DMS53 treated with DMSO at 0.1 percent for 48 hours (cell line): ENCODE data around the gene FAM184A.

Experiments used
- DNase-seq: peaks from one replicate; lab custom pipeline; 2025; ENCODE audit not compliant: unreplicated experiment; lab: John Stamatoyannopoulos, UW

FAM184A gene

GRCh38 chr6:118968416-118968815 lies 110.0 kb downstream of the FAM184A start:
- peak; percentile 12 for DNase-seq

DNA sequence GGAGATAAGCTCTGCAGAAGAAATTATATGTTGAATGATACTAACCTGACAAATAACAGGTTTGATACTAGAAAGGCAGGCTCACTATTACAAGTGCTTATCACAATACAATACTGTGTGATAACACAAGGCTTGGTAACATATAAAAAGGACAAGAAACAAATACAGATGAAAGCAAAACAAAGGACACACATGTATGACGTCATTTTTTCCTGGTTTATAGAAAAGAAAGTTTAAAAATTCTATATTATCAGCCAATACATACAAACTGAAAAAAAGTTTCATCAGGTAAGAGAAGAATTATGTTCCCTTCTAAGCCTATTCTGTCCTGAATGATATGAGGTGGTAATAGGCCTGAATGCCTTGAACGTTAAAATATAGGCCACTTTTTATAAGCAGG lies 111.2 kb downstream of the FAM184A start:
- DNase-seq: no peak

DNA sequence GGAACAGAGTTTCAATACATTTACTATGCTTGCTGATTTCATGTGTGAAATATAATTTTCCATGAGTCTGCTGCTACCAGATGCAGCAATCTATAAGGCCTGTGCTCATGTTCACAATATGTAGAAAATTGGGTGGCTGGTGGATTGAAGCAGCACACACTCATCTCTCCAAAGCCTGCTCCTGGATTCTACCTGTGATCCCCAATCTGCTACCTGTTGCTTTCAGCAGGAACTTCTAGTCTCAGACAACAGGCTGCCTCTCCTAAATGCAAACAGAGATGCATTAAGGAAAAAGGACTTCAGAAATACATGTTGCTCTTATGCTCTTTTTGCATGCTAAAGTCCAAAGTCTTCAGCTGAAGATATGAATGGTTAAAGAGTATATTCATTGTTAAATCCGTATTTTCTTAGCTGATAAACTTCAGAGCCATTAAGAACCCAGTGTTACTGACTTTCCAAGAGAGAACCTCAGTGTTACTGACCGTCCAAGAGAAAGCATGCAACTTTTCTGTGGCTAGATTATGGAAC lies 112.6 kb downstream of the FAM184A start:
- no peak for DNase-seq

- no peak for DNase-seq
These were observed 113.1 kb downstream of the FAM184A start for GRCh38 chr6:118965371-118965770.

- no peak for DNase-seq
These were observed 115.5 kb downstream of the FAM184A start for GRCh38 chr6:118963003-118963402.

GRCh38 chr6:118959903-118960302 lies 118.6 kb downstream of the FAM184A start:
- peak; percentile 5 for DNase-seq

- no peak for DNase-seq
These were observed 125.1 kb downstream of the FAM184A start for GRCh38 chr6:118953391-118953790.

GRCh38 chr6:118952683-118953082 lies 125.8 kb downstream of the FAM184A start:
- DNase-seq: no peak

DNA sequence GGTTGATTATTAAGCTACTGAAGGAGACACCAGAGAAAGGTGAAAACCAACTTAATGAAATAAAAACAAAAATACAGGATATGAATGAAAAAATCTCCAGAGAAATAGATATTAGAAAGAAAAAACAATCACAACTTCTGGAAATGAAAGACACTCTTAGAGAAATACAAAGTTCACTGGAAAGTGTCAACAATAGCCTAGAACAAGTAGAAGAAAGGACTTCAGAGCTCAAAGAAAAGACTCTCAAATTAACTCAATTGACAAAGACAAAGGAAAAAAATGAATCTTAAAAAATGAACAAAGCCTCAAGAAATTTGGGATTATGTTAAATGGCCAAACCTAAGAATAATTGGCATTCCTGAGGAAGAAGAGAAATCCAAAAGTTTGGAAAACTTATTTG lies 133.2 kb downstream of the FAM184A start:
- no peak for DNase-seq

GRCh38 chr6:118940770-118941169 lies 137.7 kb downstream of the FAM184A start:
- no peak for DNase-seq

DNA sequence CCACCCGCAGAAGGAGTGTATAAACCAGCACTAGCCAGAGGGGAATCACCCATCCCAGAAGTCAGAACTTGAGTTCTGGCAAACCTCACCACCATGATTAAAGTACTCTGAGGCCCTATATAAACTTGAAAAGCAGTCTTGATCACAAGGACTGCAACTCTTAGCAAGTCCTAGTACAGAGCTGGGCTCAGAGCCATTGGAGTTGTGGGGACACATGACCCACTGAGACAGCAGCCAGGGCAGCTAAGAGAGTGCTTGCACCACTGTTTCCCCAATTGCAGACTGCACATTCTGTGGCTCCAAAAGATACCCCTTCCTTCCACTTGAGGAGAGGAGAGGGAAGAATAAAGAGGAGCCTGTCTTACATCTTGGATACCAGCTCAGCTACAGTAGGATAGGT lies 138.8 kb downstream of the FAM184A start:
- no peak for DNase-seq

- DNase-seq: no peak
These were observed 142.3 kb downstream of the FAM184A start for GRCh38 chr6:118935978-118936703.

DNA sequence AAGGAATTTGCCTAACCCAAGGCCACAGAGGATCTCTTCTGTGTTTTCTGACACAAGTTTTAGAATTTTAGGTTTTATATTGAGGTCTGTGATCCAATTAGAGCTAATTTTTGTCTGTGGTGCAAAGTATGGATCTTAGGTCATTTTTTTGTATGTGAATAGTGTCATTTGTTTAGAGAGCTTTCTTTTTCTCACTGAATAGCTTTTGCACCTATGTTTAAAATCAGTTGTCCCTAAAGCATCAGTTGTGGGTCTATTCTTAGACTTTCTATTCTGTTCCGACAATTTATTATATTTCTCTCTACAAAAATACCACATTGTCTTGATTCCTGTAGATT lies 143.2 kb downstream of the FAM184A start:
- DNase-seq: no peak

DNA sequence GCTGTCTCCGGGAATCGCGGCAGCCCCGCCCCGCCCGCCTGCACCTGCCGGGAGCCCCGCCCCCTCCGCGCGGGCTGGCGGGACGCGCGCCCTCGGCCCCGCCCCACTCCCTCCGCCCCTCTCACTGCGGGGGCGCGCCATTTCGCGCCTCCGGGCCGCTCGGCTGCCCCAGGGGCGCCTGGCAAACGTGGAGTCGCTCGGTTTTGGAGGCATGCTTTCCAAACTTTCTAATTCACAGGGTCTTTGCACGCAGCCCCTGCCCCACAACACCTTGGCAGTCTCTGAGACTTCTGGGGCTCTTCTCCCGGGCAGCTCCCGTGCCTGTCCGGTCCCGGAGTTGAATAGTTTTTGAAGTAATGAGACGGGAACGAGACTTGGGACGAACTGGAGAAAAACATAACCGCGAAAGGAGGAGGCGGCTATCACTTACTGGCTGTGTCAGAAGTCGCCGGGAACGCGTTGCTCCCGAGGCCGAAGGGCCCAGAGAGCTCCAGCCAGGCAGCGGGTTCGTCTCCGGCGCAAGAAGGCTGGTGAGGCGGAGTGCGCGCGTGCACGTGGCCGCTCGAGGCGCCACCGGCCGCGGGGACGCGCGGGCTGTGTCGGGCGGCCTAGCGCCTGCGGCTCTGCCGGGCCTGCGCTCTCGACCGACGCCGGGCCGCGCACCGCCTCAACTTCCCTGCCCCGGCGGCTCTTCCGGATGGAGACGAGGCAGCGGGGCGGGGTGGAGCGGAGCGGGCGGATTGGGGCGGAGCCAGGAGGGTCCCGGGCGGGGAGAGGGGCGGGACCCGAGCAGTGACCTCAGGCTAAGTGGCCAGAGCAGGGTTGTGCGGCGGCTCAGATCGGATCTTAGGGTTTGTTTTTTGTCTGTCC lies 143.8 kb downstream of the FAM184A start, which contains the start of gene MCM9:
TSS of gene MCM9 (minus strand) at position 699 of the 870 bp plus-strand sequence. CDS start 3,436 bp downstream, outside the sequence.
- DNase-seq: peak; percentile 82

DNA sequence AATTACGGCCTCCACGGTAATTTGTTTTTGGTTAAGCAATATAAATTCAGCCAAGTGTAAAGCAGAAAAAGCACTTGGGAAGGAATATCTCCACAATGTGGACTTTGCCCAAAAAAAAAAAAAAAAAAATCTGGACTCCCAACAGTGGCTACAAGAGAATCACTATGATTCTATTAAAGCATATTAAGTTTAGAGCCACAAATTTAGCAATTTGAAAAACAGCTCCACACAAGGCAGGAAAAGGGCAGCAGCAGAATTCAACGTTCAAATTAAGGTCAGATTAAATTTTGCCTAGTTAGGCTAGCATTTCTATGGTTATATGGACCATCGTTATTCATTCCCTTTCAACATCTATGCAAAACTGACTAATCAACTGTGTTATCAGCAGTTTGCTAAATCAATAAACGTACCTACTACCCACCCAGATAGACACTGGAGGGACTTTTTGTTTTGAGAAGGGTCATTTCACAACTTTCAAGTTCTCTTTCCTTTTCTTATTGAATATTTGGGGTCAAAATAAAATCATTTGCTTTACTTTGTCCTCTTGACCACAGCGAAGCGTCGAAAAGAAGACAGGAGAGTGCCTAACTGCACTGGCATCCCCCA lies 144.5 kb downstream of the FAM184A start:
- DNase-seq: peak; percentile 41

GRCh38 chr6:118932421-118932820 lies 146.0 kb downstream of the FAM184A start:
- peak; percentile 4 for DNase-seq

DNA sequence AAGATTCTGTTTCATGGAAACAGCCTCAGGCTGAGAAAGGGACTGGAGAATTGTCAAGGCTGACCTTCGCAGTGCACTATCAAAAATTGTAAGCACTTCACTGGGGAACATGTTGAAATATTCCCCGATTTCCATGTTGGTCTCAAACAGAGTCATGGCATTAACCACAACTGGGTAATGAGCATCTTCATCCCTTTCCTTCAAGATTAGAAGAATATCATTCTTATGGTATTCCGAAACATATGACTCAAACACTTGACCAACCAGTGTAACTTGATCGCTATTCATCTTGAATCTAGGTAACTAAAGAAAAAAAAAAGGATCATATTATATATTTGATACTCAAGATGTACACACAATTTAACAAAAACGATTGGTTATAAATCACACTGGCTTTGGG lies 147.0 kb downstream of the FAM184A start:
- no peak for DNase-seq

- DNase-seq: no peak
These were observed 147.8 kb downstream of the FAM184A start for GRCh38 chr6:118930680-118931079.

DNA sequence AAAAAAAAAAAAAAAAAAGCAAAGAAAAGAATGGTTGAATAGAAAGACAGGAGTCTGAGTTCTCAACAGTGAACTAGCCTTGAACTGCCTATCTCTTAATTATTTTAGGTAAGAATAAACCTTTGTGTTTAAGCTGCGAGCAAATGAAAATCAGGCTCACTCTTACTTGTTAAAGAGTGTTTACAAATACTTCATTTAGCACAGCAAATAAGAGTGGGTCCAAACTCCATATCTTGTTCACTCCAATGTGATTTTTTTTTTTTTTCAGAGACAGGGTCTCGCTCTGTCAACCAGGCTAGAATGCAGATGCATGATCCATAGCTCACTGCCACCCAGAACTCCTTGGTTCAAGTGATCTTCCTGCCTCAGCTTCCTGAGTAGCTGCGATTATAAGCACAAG lies 155.4 kb downstream of the FAM184A start:
- DNase-seq: no peak

DNA sequence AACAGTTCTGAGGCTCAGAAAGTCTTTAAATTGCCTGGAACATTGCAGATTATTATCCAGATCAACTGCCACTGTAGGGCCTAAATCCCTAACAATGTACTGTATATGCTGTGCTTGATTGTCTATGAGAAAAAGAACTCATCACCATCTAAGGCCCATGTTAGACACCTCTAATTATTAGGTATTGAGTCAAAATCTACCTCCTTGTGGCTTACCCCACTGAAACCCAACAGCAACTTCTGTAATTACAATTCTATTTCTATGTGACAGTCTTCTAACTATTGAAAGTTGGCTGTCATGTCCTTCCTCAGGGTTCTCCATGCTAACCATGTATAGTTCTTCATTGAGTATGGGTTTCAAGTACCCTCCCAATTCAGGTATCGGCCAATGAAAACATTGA lies 157.4 kb downstream of the FAM184A start:
- no peak for DNase-seq

DNA sequence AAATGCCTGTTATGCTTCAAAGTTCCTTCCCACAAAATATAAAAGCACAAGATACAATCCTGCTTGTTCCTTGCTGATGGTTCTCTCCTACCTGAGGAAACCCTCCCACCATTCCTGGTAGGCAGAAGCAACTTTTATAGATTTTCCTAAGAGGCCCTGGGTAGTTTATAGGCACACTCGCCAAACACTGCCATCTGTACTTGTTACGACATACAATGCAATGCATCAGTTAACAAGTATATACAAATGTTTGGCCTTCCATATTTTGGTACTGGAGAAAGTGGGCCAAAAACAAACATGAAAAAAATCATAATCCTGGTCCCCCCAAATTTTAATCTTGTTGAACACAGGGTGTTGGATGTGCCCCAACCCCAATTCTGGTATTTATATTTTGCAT lies 160.1 kb downstream of the FAM184A start:
- no peak for DNase-seq
